Measurements from ENCODE around the gene UGT3A2. TPM values are rescaled to one million over a fixed set of nuclear protein-coding genes. Genes with fewer than 3 reads are reported as not detected.

Gene UGT3A2
- total and polyA plus RNA-seq, 7 donors = 0.07 to 0.68 TPM; not detected in 5

- no peak for TF ChIP-seq CTCF (IDR thresholded peaks at IDR 0.05)
- no peak for TF ChIP-seq POLR2AphosphoS5 (IDR thresholded peaks at IDR 0.05)
- TF ChIP-seq POLR2A (IDR thresholded peaks at IDR 0.05) = no peak
- TF ChIP-seq EP300 (IDR thresholded peaks at IDR 0.05) = no peak
- Histone ChIP-seq H3K4me1 (no peaks in the 10 kb centered on the region), H3K27ac (no peak overlapping the region), H3K36me3 (no peaks in the 10 kb centered on the region), H3K4me3 (no peak overlapping the region), H3K27me3 (no peaks in the 10 kb centered on the region), H3K9me3 (no peaks in the 10 kb centered on the region)
- intact Hi-C loops (cut with DNase I) = no loop called here
- 62 to 67% methylated on average over 1 of the region's 1 CpG for WGBS, 2 donors
- DNase-seq = no peak
These were observed 33.2 kb downstream of the UGT3A2 start for GRCh38 chr5:36033486-36033885.

- no peaks in the 10 kb centered on the region for H3K4me1 ChIP-seq
- H3K27ac ChIP-seq = no peak overlapping the region
- no peak overlapping the region for H3K4me3 ChIP-seq
- TF ChIP-seq POLR2A (IDR thresholded peaks at IDR 0.05) (no peak), POLR2AphosphoS5 (IDR thresholded peaks at IDR 0.05) (no peak), EP300 (IDR thresholded peaks at IDR 0.05) (no peak), CTCF (IDR thresholded peaks at IDR 0.05) (no peak)
- no peak for DNase-seq
- no peaks in the 10 kb centered on the region for H3K36me3 ChIP-seq
- intact Hi-C loops (cut with DNase I) = no loop called here
- no peaks in the 10 kb centered on the region for H3K27me3 ChIP-seq
- H3K9me3 ChIP-seq = no peaks in the 10 kb centered on the region
These were observed 33.6 kb downstream of the UGT3A2 start for GRCh38 chr5:36033047-36033446.

GRCh38 chr5:36031223-36031622 lies 35.5 kb downstream of the UGT3A2 start:
- WGBS, 2 donors = 79 to 89% methylated on average over 6 of the region's 6 CpGs
- intact Hi-C loops (cut with DNase I) = no loop called here
- Histone ChIP-seq H3K4me1 (no peaks in the 10 kb centered on the region), H3K27ac (no peak overlapping the region), H3K36me3 (no peaks in the 10 kb centered on the region), H3K27me3 (no peaks in the 10 kb centered on the region), H3K9me3 (no peaks in the 10 kb centered on the region), H3K4me3 (no peak overlapping the region)
- no peak for DNase-seq
- no peak for TF ChIP-seq EP300 (IDR thresholded peaks at IDR 0.05)
- no peak for TF ChIP-seq POLR2AphosphoS5 (IDR thresholded peaks at IDR 0.05)
- no peak for TF ChIP-seq CTCF (IDR thresholded peaks at IDR 0.05)
- TF ChIP-seq POLR2A (IDR thresholded peaks at IDR 0.05) = no peak

GRCh38 chr5:36029914-36030313 lies 36.8 kb downstream of the UGT3A2 start:
- no peak for DNase-seq
- intact Hi-C loops (cut with DNase I) = no loop called here

More at GRCh38 chr5:36029914-36030313, 36.8 kb downstream of the UGT3A2 start:
- no peaks in the 10 kb centered on the region for H3K36me3 ChIP-seq
- WGBS, 2 donors = 90 to 95% methylated on average over 1 of the region's 1 CpG
- H3K27me3 ChIP-seq = no peaks in the 10 kb centered on the region
- no peak overlapping the region for H3K27ac ChIP-seq
- H3K4me3 ChIP-seq = no peak overlapping the region
- H3K9me3 ChIP-seq = no peaks in the 10 kb centered on the region
- TF ChIP-seq POLR2A (IDR thresholded peaks at IDR 0.05) (no peak), EP300 (IDR thresholded peaks at IDR 0.05) (no peak), POLR2AphosphoS5 (IDR thresholded peaks at IDR 0.05) (no peak), CTCF (IDR thresholded peaks at IDR 0.05) (no peak)
- H3K4me1 ChIP-seq = no peaks in the 10 kb centered on the region

Data from sigmoid colon (tissue), 7 donors.